ENCODE results near the gene FYCO1. TPM values are rescaled to one million over a fixed set of nuclear protein-coding genes. Genes with fewer than 3 reads are reported as not detected.

Gene FYCO1
- polyA plus RNA-seq, 2 of the 4 experiments (the other 2 are of a cell fraction) = 3.7 to 4.4 TPM

GRCh38 chr3:45976191-45977091 lies 19.2 kb downstream of the FYCO1 start:
- ChIA-PET POLR2A (no interaction called here), CTCF (interaction anchor here (0.6 kb wide), 1 partner anchor 13 kb away, joined by 3 read pairs; no protein-coding TSS in a partner anchor)
- DNase-seq (ENCODE audit: low read depth in 1 of 2, low spot score in 1 of 2) (no peak), ATAC-seq (no peak), FAIRE-seq (no peak)
- Histone ChIP-seq H3K27ac (no peak overlapping the region), H3K4me1 (peaks cover 10% of the 10 kb centered on the region; the same call in 1 of the 3 replicates), H3K4me2 (no peak overlapping the region), H3K4me3 (no peak overlapping the region), H3K9me3 (no peaks in the 10 kb centered on the region)
- TF ChIP-seq FOSB (CRISPR knock-in tag; IDR thresholded peaks at IDR 0.05) = no peak
- no peak for TF ChIP-seq NPAS2 (CRISPR knock-in tag; IDR thresholded peaks at IDR 0.05; ENCODE audit: borderline replicate concordance)
- TF ChIP-seq ELK1 (IDR thresholded peaks at IDR 0.05; ENCODE audit: low read depth, low read length) = no peak
- TF ChIP-seq EP300 (IDR thresholded peaks at IDR 0.05) = no peak
- TF ChIP-seq FOXS1 (CRISPR knock-in tag; IDR thresholded peaks at IDR 0.05) = no peak
- TF ChIP-seq ZNF302 (CRISPR knock-in tag; IDR thresholded peaks at IDR 0.05) = no peak
- TF ChIP-seq CHD4 (IDR thresholded peaks at IDR 0.05; ENCODE audit: borderline replicate concordance) = no peak
- TF ChIP-seq POLR2AphosphoS2 (conservative IDR thresholded peaks at IDR 0.05; ENCODE audit: low read length) = no peak
- WGBS (ENCODE audit: missing lambda C conversion rate) = 79% methylated on average over 6 of the region's 6 CpGs

GRCh38 chr3:45975686-45976085 lies 19.9 kb downstream of the FYCO1 start:
- POLR2A ChIA-PET = no interaction called here

More at GRCh38 chr3:45975686-45976085, 19.9 kb downstream of the FYCO1 start:
- no peak for TF ChIP-seq BHLHE40 (IDR thresholded peaks at IDR 0.05; ENCODE audit: low read depth, low read length)
- no peak for TF ChIP-seq ZC3H11A (IDR thresholded peaks at IDR 0.05)
- no peak for TF ChIP-seq MYC (IDR thresholded peaks at IDR 0.05; ENCODE audit: borderline replicate concordance, low read length)
- no peak for TF ChIP-seq RNF2 (IDR thresholded peaks at IDR 0.05; ENCODE audit: borderline replicate concordance, low read depth)
- no peak for TF ChIP-seq REST (IDR thresholded peaks at IDR 0.05)
- TF ChIP-seq RARB (CRISPR knock-in tag; IDR thresholded peaks at IDR 0.05) = no peak
- TF ChIP-seq GATA3 (IDR thresholded peaks at IDR 0.05; ENCODE audit: borderline replicate concordance) = no peak
- TF ChIP-seq SMC3 (IDR thresholded peaks at IDR 0.05) = no peak
- no peak for TF ChIP-seq CHD2 (IDR thresholded peaks at IDR 0.05; ENCODE audit: low read length, partially characterized antibody)
- TF ChIP-seq CHD4 (IDR thresholded peaks at IDR 0.05; ENCODE audit: borderline replicate concordance) = no peak
- TF ChIP-seq ZNF302 (CRISPR knock-in tag; IDR thresholded peaks at IDR 0.05) = no peak
- no peak for TF ChIP-seq FOXS1 (CRISPR knock-in tag; IDR thresholded peaks at IDR 0.05)
- Histone ChIP-seq H3K4me3 (no peak overlapping the region), H3K27ac (no peak overlapping the region), H3K4me1 (peaks cover 10% of the 10 kb centered on the region; the same call in 1 of the 3 replicates), H3K4me2 (no peak overlapping the region), H3K9me3 (no peaks in the 10 kb centered on the region)
- FAIRE-seq = no peak
- ATAC-seq = no peak
- WGBS (ENCODE audit: missing lambda C conversion rate) = 92% methylated on average over 5 of the region's 5 CpGs
- CTCF ChIA-PET = interaction anchor here (0.6 to 1.4 kb wide), 2 partner anchors 13 to 104 kb away, joined by 3 read pairs; no protein-coding TSS in a partner anchor
- DNase-seq (ENCODE audit: low read depth in 1 of 2, low spot score in 1 of 2) = no peak

Measured in A549 (cell line).